HFF-Myc (cell line): Measurements from ENCODE around the gene ZNF865.

Source experiments
- DNase-seq: peaks from one replicate; pipeline ENCODE4 v3.0.0-alpha.2; 2011; ENCODE audit warnings: low read depth; ENCODE audit errors: extremely low read depth
- H3K4me3 ChIP-seq: replicated peaks from 2 replicates; pipeline ENCODE4 v1.5.1; 2011; ENCODE audit warnings: low read depth, mild to moderate bottlenecking, control low read depth, low read length
- TF ChIP-seq, protein P1 (sequence below): IDR thresholded peaks from 2 replicates; pipeline ENCODE4 v1.5.1; 2012; ENCODE audit warnings: mild to moderate bottlenecking, low read depth, low read length, control low read depth; ENCODE audit errors: missing control alignments

ZNF865 gene

GRCh38 chr19:55576746-55577145, 28.7 kb upstream of the ZNF865 start:
- no peak for DNase-seq
- TF ChIP-seq, protein P1, sequence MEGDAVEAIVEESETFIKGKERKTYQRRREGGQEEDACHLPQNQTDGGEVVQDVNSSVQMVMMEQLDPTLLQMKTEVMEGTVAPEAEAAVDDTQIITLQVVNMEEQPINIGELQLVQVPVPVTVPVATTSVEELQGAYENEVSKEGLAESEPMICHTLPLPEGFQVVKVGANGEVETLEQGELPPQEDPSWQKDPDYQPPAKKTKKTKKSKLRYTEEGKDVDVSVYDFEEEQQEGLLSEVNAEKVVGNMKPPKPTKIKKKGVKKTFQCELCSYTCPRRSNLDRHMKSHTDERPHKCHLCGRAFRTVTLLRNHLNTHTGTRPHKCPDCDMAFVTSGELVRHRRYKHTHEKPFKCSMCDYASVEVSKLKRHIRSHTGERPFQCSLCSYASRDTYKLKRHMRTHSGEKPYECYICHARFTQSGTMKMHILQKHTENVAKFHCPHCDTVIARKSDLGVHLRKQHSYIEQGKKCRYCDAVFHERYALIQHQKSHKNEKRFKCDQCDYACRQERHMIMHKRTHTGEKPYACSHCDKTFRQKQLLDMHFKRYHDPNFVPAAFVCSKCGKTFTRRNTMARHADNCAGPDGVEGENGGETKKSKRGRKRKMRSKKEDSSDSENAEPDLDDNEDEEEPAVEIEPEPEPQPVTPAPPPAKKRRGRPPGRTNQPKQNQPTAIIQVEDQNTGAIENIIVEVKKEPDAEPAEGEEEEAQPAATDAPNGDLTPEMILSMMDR: no peak
- H3K4me3 ChIP-seq: no peak overlapping the region

- no peak for DNase-seq
- TF ChIP-seq, protein P1: no peak
- H3K4me3 ChIP-seq: no peak overlapping the region
Measured at GRCh38 chr19:55578031-55578760, 27.3 kb upstream of the ZNF865 start.

GRCh38 chr19:55578761-55579747, 26.4 kb upstream of the ZNF865 start:
- H3K4me3 ChIP-seq: peak overlapping the region; percentile 76
- TF ChIP-seq, protein P1: no peak
- DNase-seq: no peak

DNA sequence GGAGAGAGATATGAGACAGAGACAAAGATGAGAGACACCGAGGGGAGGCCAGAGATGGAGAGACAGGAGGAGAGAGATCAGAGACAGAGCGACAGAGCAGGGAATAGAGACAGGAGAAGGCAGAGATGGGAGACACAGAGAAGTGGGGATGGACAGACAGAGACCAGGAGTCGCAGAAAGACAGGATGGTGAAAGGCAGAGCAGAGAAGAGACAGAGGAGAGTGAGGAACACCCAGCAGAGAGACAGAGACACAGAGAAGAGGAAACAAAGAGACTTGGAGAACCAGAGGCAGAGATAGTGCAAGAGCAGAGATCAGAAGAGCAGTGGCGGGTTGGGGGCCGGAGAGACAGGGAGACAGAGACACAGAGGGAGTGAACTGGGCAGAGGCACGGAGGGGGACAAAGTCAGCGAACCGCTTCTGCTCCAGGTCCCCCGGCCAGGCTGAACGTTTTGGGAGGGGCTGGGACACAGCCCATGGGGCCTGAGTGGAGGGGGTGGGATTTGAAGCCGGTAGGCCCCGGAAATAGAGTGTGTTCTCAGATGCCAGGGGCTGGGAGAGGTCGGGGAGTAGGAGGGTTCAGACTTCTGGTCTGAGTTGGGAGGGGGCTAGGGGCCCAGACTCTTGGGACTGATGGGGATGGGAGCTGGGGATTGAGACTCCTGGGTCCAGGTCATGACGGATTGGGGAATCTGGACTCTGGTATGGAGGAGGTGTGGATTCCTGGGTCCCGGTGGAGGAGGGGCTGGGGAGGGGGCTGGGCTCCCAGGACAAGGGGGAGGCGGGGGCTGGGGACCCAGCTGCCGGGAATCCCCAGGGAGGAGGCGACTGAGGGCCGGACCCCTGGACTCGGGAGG, 25.5 kb upstream of the ZNF865 start:
- H3K4me3 ChIP-seq: peak overlapping the region; percentile 76
- no peak for DNase-seq
- TF ChIP-seq, protein P1: no peak

- DNase-seq: peak; percentile 70
- TF ChIP-seq, protein P1: no peak
- peak within 1 kb of the TSS; percentile 76 for H3K4me3 ChIP-seq
Measured at GRCh38 chr19:55580628-55581144, 24.8 kb upstream of the ZNF865 start, which contains the start of gene ZNF579. ZNF579 (minus strand) TSS chr19:55580848; CDS start chr19:55579639, 1,209 bp downstream.
